Loucy (cell line): ENCODE data around the gene TNFSF13B.

ENCODE experiments used
- EZH2phosphoT487 ChIP-seq: fragments of 200-600 bp; IDR thresholded peaks from 2 replicates; pipeline ENCODE4 v1.6.1; 2018; ENCODE audit warnings: antibody characterized with exemption, mild to moderate bottlenecking, moderate library complexity, borderline replicate concordance
- TF ChIP-seq, protein P1 (sequence below): fragments of 200-600 bp; sonication (generic); conservative IDR thresholded peaks from 2 replicates; pipeline ENCODE4 v1.5.1; 2014; ENCODE audit warnings: mild to moderate bottlenecking, antibody characterized with exemption, low read length

GRCh38 chr13:108269601-108270328 lies at the start of gene TNFSF13B:
- TF ChIP-seq, protein P1, sequence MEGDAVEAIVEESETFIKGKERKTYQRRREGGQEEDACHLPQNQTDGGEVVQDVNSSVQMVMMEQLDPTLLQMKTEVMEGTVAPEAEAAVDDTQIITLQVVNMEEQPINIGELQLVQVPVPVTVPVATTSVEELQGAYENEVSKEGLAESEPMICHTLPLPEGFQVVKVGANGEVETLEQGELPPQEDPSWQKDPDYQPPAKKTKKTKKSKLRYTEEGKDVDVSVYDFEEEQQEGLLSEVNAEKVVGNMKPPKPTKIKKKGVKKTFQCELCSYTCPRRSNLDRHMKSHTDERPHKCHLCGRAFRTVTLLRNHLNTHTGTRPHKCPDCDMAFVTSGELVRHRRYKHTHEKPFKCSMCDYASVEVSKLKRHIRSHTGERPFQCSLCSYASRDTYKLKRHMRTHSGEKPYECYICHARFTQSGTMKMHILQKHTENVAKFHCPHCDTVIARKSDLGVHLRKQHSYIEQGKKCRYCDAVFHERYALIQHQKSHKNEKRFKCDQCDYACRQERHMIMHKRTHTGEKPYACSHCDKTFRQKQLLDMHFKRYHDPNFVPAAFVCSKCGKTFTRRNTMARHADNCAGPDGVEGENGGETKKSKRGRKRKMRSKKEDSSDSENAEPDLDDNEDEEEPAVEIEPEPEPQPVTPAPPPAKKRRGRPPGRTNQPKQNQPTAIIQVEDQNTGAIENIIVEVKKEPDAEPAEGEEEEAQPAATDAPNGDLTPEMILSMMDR: peak; percentile 31; the same call in 1 of the 2 replicates
- TF ChIP-seq EZH2phosphoT487: no peak
